HL-60 (cell line): Measurements from ENCODE around the gene NDUFB2.

Experiments used
- CTCF ChIP-seq: IDR thresholded peaks from one replicate; pipeline ENCODE4 v1.5.1; 2011; ENCODE audit warnings: low read length, control low read depth, inconsistent platforms; ENCODE audit not compliant: insufficient read depth
- GABPA ChIP-seq: IDR thresholded peaks from 2 replicates; pipeline ENCODE4 v1.6.1; 2012; ENCODE audit warnings: low read depth
- POLR2AphosphoS5 ChIP-seq: IDR thresholded peaks from 2 replicates; pipeline ENCODE4 v1.6.1; 2012; ENCODE audit warnings: low read depth
- REST ChIP-seq: IDR thresholded peaks from 2 replicates; pipeline ENCODE4 v1.6.1; 2012; ENCODE audit warnings: low read depth; ENCODE audit not compliant: insufficient replicate concordance

GRCh38 chr7:140656548-140657515 lies 39.7 kb upstream of the NDUFB2 start:
- no peak for TF ChIP-seq CTCF
- no peak for TF ChIP-seq REST
- TF ChIP-seq POLR2AphosphoS5, result no peak
- TF ChIP-seq GABPA, result no peak
